A549 (cell line): Measurements from ENCODE around the gene TRDN.
A peak's percentile ranks its signal among the peaks of the same experiment; 100 is the strongest.

ENCODE experiments used
- BHLHE40 ChIP-seq: IDR thresholded peaks from 2 replicates; pipeline ENCODE4 v1.6.1; 2012; ENCODE audit warnings: low read depth, low read length, inconsistent platforms
- CEBPB ChIP-seq, 2 experiments: fragments of >200 bp in 1 of 2; sonication (Bioruptor Twin) in 1 of 2; formaldehyde crosslinking in 1 of 2; IDR thresholded peaks; 2 replicates each; pipeline ENCODE4 v1.6.1; 2012 to 2016
- FOXS1 ChIP-seq: fragments of 250-450 bp; sonication (Bioruptor Pico); IDR thresholded peaks from 2 replicates; pipeline ENCODE4 v1.5.0; 2020; ENCODE audit warnings: mild to moderate bottlenecking, moderate library complexity
- HDAC2 ChIP-seq: fragments of 200-600 bp; sonication (generic); IDR thresholded peaks from 2 replicates; pipeline ENCODE4 v1.6.1; 2016
- POLR2AphosphoS2 ChIP-seq: conservative IDR thresholded peaks from 2 replicates; pipeline ENCODE4 v1.6.1; 2012; ENCODE audit warnings: low read length, improper control_type of control experiment, inconsistent platforms
- RNF2 ChIP-seq: fragments of 200-600 bp; sonication (generic); IDR thresholded peaks from 2 replicates; pipeline ENCODE4 v1.6.1; 2016; ENCODE audit warnings: low read depth, mild to moderate bottlenecking, antibody characterized with exemption, moderate library complexity, borderline replicate concordance
- SMC3 ChIP-seq: fragments of >200 bp; sonication (Bioruptor Twin); formaldehyde crosslinking; IDR thresholded peaks from 3 replicates; pipeline ENCODE4 v1.6.1; 2018; ENCODE audit warnings: inconsistent platforms
- TF ChIP-seq, protein P1 (sequence below): fragments of 200-600 bp; sonication (generic); IDR thresholded peaks from 2 replicates; pipeline ENCODE4 v1.6.1; 2016; ENCODE audit warnings: antibody characterized with exemption, mild to moderate bottlenecking, moderate library complexity
- TF ChIP-seq, protein P2 (sequence below): fragments of >200 bp; sonication (Bioruptor Twin); formaldehyde crosslinking; IDR thresholded peaks from 3 replicates; pipeline ENCODE4 v1.5.1; 2016
- TF ChIP-seq, protein P3 (sequence below): IDR thresholded peaks from 2 replicates; pipeline ENCODE4 v1.6.1; 2012
- TF ChIP-seq, protein P4 (sequence below): fragments of 450-650 bp; IDR thresholded peaks from 2 replicates; pipeline ENCODE4 v1.6.1; 2014; ENCODE audit warnings: antibody characterized with exemption
- TF ChIP-seq, protein P5 (sequence below): IDR thresholded peaks from 2 replicates; pipeline ENCODE4 v1.6.1; 2012; ENCODE audit warnings: low read depth, borderline replicate concordance
- TF ChIP-seq, protein P6 (sequence below): fragments of >200 bp; sonication (Bioruptor Twin); formaldehyde crosslinking; IDR thresholded peaks from 3 replicates; pipeline ENCODE4 v1.6.1; 2016

DNA sequence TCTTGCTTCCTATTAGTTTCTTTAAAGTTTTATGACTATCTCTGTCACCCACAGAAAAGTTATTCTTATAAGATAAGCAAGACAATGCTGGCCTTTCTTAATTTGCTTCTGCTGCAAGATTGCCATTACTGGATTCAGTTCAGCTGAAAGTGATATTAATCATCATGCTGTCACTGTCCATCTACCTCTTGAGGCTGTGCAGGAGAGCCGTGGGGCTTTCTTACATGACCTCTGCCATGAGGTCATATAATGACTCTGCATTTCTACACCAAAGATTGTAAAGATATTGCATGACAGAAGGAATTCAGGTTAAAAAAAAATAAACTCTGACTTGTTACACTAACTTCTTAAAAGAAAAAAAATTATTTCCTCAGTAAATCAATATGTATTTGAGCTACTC lies 106.9 kb downstream of the TRDN start:
- TF ChIP-seq, protein P1, sequence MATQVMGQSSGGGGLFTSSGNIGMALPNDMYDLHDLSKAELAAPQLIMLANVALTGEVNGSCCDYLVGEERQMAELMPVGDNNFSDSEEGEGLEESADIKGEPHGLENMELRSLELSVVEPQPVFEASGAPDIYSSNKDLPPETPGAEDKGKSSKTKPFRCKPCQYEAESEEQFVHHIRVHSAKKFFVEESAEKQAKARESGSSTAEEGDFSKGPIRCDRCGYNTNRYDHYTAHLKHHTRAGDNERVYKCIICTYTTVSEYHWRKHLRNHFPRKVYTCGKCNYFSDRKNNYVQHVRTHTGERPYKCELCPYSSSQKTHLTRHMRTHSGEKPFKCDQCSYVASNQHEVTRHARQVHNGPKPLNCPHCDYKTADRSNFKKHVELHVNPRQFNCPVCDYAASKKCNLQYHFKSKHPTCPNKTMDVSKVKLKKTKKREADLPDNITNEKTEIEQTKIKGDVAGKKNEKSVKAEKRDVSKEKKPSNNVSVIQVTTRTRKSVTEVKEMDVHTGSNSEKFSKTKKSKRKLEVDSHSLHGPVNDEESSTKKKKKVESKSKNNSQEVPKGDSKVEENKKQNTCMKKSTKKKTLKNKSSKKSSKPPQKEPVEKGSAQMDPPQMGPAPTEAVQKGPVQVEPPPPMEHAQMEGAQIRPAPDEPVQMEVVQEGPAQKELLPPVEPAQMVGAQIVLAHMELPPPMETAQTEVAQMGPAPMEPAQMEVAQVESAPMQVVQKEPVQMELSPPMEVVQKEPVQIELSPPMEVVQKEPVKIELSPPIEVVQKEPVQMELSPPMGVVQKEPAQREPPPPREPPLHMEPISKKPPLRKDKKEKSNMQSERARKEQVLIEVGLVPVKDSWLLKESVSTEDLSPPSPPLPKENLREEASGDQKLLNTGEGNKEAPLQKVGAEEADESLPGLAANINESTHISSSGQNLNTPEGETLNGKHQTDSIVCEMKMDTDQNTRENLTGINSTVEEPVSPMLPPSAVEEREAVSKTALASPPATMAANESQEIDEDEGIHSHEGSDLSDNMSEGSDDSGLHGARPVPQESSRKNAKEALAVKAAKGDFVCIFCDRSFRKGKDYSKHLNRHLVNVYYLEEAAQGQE, result no peak
- TF ChIP-seq SMC3, result no peak
- TF ChIP-seq, protein P2, sequence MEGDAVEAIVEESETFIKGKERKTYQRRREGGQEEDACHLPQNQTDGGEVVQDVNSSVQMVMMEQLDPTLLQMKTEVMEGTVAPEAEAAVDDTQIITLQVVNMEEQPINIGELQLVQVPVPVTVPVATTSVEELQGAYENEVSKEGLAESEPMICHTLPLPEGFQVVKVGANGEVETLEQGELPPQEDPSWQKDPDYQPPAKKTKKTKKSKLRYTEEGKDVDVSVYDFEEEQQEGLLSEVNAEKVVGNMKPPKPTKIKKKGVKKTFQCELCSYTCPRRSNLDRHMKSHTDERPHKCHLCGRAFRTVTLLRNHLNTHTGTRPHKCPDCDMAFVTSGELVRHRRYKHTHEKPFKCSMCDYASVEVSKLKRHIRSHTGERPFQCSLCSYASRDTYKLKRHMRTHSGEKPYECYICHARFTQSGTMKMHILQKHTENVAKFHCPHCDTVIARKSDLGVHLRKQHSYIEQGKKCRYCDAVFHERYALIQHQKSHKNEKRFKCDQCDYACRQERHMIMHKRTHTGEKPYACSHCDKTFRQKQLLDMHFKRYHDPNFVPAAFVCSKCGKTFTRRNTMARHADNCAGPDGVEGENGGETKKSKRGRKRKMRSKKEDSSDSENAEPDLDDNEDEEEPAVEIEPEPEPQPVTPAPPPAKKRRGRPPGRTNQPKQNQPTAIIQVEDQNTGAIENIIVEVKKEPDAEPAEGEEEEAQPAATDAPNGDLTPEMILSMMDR, result no peak
- no peak for TF ChIP-seq FOXS1 (CRISPR knock-in tag)
- TF ChIP-seq POLR2AphosphoS2, result no peak
- peak in 1 of 2 experiments; percentile 15; a peak in 1 of 4 replicates for TF ChIP-seq CEBPB (IDR thresholded peaks at IDR 0.05)
- TF ChIP-seq, protein P3, sequence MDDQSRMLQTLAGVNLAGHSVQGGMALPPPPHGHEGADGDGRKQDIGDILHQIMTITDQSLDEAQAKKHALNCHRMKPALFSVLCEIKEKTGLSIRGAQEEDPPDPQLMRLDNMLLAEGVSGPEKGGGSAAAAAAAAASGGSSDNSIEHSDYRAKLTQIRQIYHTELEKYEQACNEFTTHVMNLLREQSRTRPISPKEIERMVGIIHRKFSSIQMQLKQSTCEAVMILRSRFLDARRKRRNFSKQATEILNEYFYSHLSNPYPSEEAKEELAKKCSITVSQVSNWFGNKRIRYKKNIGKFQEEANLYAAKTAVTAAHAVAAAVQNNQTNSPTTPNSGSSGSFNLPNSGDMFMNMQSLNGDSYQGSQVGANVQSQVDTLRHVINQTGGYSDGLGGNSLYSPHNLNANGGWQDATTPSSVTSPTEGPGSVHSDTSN, result 0 out of 2 replicates have a peak, but pooled peaks have one; percentile 21
- TF ChIP-seq, protein P4, sequence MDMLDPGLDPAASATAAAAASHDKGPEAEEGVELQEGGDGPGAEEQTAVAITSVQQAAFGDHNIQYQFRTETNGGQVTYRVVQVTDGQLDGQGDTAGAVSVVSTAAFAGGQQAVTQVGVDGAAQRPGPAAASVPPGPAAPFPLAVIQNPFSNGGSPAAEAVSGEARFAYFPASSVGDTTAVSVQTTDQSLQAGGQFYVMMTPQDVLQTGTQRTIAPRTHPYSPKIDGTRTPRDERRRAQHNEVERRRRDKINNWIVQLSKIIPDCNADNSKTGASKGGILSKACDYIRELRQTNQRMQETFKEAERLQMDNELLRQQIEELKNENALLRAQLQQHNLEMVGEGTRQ, result no peak
- TF ChIP-seq BHLHE40, result no peak
- TF ChIP-seq, protein P5, sequence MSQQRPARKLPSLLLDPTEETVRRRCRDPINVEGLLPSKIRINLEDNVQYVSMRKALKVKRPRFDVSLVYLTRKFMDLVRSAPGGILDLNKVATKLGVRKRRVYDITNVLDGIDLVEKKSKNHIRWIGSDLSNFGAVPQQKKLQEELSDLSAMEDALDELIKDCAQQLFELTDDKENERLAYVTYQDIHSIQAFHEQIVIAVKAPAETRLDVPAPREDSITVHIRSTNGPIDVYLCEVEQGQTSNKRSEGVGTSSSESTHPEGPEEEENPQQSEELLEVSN, result no peak
- TF ChIP-seq HDAC2, result no peak
- TF ChIP-seq, protein P6, sequence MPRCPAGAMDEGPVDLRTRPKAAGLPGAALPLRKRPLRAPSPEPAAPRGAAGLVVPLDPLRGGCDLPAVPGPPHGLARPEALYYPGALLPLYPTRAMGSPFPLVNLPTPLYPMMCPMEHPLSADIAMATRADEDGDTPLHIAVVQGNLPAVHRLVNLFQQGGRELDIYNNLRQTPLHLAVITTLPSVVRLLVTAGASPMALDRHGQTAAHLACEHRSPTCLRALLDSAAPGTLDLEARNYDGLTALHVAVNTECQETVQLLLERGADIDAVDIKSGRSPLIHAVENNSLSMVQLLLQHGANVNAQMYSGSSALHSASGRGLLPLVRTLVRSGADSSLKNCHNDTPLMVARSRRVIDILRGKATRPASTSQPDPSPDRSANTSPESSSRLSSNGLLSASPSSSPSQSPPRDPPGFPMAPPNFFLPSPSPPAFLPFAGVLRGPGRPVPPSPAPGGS, result no peak
- TF ChIP-seq RNF2, result no peak
